B cell (primary cell): ENCODE results near the gene MOB3A.

Experiments
- EZH2 ChIP-seq: IDR thresholded peaks from 2 replicates; pipeline ENCODE4 v1.6.1; 2012; ENCODE audit warnings: borderline replicate concordance, low read depth, mild to moderate bottlenecking, moderate library complexity, low read length; ENCODE audit not compliant: insufficient read depth, poor library complexity, severe bottlenecking
- TF ChIP-seq, protein P1 (sequence below): fragments of 200-600 bp; IDR thresholded peaks from one replicate; pipeline ENCODE4 v1.8.0; 2022; ENCODE audit warnings: antibody characterized with exemption, mild to moderate bottlenecking

DNA sequence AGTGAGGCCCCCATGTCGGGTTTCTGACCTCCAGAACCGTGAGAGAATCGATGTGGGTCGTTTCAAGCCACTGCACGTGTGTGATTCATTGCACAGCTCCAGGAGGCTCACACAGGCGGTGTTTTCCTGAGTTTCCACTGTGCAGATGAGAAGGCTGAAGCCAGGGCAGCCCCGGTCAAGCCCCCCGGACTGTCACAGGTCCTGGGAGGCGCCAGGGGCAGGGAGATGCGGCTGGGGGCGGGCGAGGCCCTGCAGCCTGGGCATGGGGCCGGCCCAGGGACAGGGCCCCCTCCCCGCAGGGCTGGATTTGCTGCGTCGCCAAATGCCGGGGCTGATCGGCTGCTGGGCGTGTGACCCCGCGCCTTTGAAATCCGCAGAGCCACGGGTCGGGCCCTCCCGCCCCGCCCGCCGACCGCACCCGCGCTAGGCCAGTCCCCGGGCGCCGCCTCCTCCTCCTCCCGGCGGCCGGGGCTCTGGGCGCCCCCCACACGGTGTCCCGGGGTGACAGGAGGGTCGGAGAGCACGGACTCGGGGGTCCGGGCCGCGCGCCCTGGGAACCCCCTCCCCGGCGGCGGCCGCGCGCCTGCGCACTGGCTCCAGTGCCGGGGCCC is 35.1 kb downstream of the MOB3A start:
- TF ChIP-seq, protein P1, sequence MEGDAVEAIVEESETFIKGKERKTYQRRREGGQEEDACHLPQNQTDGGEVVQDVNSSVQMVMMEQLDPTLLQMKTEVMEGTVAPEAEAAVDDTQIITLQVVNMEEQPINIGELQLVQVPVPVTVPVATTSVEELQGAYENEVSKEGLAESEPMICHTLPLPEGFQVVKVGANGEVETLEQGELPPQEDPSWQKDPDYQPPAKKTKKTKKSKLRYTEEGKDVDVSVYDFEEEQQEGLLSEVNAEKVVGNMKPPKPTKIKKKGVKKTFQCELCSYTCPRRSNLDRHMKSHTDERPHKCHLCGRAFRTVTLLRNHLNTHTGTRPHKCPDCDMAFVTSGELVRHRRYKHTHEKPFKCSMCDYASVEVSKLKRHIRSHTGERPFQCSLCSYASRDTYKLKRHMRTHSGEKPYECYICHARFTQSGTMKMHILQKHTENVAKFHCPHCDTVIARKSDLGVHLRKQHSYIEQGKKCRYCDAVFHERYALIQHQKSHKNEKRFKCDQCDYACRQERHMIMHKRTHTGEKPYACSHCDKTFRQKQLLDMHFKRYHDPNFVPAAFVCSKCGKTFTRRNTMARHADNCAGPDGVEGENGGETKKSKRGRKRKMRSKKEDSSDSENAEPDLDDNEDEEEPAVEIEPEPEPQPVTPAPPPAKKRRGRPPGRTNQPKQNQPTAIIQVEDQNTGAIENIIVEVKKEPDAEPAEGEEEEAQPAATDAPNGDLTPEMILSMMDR, result no peak
- TF ChIP-seq EZH2, result no peak
